Spleen (tissue), 7 donors: ENCODE results near the gene KIZ.
"Not testable (repeated sequence)": the region's sequence is repeated elsewhere in the genome, so short reads cannot be mapped to it uniquely, and the experiment has no call there.

ENCODE experiments used
- POLR2A ChIP-seq, 3 donors: fragments of 450-650 bp; IDR thresholded peaks; one replicate each; pipeline ENCODE4 v1.5.1; 2017; ENCODE audit warnings: antibody characterized with exemption in 3 of 3, mild to moderate bottlenecking in 1 of 3
- TF ChIP-seq, protein P1 (sequence below), 11 experiments: fragments of 200-600 bp in 7 of 11; fragments of 450-650 bp in 4 of 11; sonication (generic) in 4 of 11; IDR thresholded peaks in 8 of 11; conservative IDR thresholded peaks in 3 of 11; 1 replicate in 7 of 11; 2 replicates in 4 of 11; pipeline versions ENCODE4 v1.4.0 to v1.8.0; 2016 to 2021; ENCODE audit warnings: antibody characterized with exemption in 11 of 11, inconsistent platforms in 4 of 11, mild to moderate bottlenecking in 1 of 11
- donor health status: DM: no; HTN: no; CAD: no; lungs with moderate emphysema.
- donor health status: DM: no; HTN: no; CAD: no.
- donor health status: DM: no; HTN: no; CAD: no.

DNA sequence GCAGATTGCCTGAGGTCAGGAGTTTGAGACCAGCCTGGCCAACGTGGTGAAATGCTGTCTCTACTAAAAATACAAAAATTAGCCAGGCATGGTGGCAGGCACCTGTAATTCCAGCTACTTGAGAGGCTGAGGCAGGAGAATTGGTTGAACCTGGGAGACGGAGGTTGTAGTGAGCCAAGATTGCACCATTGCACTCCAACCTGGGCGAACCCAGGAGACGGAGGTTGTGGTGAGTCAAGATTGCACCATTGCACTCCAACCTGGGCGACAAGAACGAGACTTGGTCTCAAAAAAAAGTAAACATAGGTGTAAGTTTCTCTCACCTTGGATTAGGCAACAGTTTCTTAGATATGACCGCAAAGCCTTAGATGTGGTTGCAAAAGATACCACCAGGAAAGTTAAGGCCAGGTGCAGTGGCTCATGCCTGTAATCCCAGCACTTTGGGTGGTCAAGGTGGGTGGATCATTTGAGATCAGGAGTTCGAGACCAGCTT is 121.8 kb downstream of the KIZ start:
- TF ChIP-seq, protein P1, sequence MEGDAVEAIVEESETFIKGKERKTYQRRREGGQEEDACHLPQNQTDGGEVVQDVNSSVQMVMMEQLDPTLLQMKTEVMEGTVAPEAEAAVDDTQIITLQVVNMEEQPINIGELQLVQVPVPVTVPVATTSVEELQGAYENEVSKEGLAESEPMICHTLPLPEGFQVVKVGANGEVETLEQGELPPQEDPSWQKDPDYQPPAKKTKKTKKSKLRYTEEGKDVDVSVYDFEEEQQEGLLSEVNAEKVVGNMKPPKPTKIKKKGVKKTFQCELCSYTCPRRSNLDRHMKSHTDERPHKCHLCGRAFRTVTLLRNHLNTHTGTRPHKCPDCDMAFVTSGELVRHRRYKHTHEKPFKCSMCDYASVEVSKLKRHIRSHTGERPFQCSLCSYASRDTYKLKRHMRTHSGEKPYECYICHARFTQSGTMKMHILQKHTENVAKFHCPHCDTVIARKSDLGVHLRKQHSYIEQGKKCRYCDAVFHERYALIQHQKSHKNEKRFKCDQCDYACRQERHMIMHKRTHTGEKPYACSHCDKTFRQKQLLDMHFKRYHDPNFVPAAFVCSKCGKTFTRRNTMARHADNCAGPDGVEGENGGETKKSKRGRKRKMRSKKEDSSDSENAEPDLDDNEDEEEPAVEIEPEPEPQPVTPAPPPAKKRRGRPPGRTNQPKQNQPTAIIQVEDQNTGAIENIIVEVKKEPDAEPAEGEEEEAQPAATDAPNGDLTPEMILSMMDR (IDR thresholded peaks at IDR 0.05 in 8 of 11, conservative IDR thresholded peaks at IDR 0.05 in 3 of 11): not testable (repeated sequence)
- TF ChIP-seq POLR2A (IDR thresholded peaks at IDR 0.05): not testable (repeated sequence)
